ENCODE data around the gene PMEL.

DNA sequence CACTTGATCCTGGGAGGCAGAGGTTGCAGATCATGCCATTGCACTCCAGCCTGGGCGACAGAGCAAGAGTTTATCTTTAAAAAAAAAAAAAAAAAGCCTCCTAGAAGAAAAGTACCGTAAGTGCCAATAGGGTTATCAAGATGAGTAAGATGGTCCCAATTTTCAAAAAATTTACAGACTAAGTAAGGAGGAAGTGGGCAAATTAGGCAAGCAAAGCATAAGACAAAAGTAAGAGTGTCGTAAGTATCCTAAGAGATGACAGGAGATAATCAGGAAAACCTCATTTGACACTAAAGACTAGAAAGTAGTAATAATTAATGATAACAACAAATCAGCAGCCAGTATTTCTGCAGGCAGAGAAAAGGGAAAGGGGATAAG lies 50.4 kb downstream of the PMEL start:
- no peak for TF ChIP-seq TAF1 (IDR thresholded peaks at IDR 0.05; ENCODE audit: borderline replicate concordance, insufficient read depth, low read length)
- TF ChIP-seq, protein P1, sequence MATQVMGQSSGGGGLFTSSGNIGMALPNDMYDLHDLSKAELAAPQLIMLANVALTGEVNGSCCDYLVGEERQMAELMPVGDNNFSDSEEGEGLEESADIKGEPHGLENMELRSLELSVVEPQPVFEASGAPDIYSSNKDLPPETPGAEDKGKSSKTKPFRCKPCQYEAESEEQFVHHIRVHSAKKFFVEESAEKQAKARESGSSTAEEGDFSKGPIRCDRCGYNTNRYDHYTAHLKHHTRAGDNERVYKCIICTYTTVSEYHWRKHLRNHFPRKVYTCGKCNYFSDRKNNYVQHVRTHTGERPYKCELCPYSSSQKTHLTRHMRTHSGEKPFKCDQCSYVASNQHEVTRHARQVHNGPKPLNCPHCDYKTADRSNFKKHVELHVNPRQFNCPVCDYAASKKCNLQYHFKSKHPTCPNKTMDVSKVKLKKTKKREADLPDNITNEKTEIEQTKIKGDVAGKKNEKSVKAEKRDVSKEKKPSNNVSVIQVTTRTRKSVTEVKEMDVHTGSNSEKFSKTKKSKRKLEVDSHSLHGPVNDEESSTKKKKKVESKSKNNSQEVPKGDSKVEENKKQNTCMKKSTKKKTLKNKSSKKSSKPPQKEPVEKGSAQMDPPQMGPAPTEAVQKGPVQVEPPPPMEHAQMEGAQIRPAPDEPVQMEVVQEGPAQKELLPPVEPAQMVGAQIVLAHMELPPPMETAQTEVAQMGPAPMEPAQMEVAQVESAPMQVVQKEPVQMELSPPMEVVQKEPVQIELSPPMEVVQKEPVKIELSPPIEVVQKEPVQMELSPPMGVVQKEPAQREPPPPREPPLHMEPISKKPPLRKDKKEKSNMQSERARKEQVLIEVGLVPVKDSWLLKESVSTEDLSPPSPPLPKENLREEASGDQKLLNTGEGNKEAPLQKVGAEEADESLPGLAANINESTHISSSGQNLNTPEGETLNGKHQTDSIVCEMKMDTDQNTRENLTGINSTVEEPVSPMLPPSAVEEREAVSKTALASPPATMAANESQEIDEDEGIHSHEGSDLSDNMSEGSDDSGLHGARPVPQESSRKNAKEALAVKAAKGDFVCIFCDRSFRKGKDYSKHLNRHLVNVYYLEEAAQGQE (IDR thresholded peaks at IDR 0.05; ENCODE audit: insufficient read depth in 1 of 2, low read depth in 2 of 2, low read length in 2 of 2) = no peak
- no peak for TF ChIP-seq POLR2AphosphoS5 (IDR thresholded peaks at IDR 0.05; ENCODE audit: low read depth, low read length)
